ENCODE results near the gene LANCL3. TPM values are rescaled to one million over a fixed set of nuclear protein-coding genes. Genes with fewer than 3 reads are reported as not detected.

The LANCL3 gene
- polyA plus RNA-seq, 2 of the 4 experiments (the other 2 are of a cell fraction), result not detected

GRCh38 chrX:37712458-37712857, 141.0 kb downstream of the LANCL3 start:
- ChIA-PET CTCF (no interaction called here), POLR2A (no interaction called here)
- 30% methylated on average over 3 of the region's 3 CpGs for WGBS (ENCODE audit: missing lambda C conversion rate)
- H3K9me3 ChIP-seq, result no peaks in the 10 kb centered on the region
- H3K4me3 ChIP-seq, result no peak overlapping the region
- no peak overlapping the region for H3K4me2 ChIP-seq
- ATAC-seq (no peak), FAIRE-seq (no peak), DNase-seq (ENCODE audit: low read depth in 1 of 2, low spot score in 1 of 2) (no peak)
- H3K27ac ChIP-seq, result no peak overlapping the region
- no peaks in the 10 kb centered on the region for H3K4me1 ChIP-seq
- TF ChIP-seq ZSCAN20 (CRISPR knock-in tag; IDR thresholded peaks at IDR 0.05) (no peak), CHD4 (IDR thresholded peaks at IDR 0.05; ENCODE audit: borderline replicate concordance) (no peak), RARB (CRISPR knock-in tag; IDR thresholded peaks at IDR 0.05) (no peak), EHF (CRISPR knock-in tag; IDR thresholded peaks at IDR 0.05) (no peak), REST (IDR thresholded peaks at IDR 0.05) (no peak)
- TF ChIP-seq, protein P1, sequence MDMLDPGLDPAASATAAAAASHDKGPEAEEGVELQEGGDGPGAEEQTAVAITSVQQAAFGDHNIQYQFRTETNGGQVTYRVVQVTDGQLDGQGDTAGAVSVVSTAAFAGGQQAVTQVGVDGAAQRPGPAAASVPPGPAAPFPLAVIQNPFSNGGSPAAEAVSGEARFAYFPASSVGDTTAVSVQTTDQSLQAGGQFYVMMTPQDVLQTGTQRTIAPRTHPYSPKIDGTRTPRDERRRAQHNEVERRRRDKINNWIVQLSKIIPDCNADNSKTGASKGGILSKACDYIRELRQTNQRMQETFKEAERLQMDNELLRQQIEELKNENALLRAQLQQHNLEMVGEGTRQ (IDR thresholded peaks at IDR 0.05), result no peak
- TF ChIP-seq, protein P2, sequence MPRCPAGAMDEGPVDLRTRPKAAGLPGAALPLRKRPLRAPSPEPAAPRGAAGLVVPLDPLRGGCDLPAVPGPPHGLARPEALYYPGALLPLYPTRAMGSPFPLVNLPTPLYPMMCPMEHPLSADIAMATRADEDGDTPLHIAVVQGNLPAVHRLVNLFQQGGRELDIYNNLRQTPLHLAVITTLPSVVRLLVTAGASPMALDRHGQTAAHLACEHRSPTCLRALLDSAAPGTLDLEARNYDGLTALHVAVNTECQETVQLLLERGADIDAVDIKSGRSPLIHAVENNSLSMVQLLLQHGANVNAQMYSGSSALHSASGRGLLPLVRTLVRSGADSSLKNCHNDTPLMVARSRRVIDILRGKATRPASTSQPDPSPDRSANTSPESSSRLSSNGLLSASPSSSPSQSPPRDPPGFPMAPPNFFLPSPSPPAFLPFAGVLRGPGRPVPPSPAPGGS (IDR thresholded peaks at IDR 0.05), result no peak

DNA sequence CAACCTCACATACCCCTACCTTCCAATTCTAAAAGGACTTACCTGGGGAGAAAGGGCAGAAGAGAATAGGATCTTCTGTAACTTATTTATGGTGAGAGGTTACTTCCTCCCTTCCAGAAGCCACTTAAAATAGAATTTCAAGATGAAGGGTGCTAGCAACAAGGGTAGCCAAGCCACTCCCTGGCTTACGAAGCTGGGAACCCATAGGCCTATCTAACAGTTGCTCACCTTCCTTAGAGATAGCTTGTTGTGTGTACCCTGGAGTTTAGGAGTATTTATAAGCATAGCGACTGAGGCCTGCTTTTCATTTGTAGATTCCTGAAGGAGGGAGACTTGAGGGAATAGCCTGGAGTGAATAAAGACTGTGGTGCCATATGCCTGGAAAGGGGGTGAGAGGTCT, 143.0 kb downstream of the LANCL3 start:
- FAIRE-seq (peak; percentile 32), DNase-seq (ENCODE audit: low read depth in 1 of 2, low spot score in 1 of 2) (no peak), ATAC-seq (no peak)
- Histone ChIP-seq H3K4me1 (no peaks in the 10 kb centered on the region), H3K4me3 (no peak overlapping the region), H3K9me3 (no peaks in the 10 kb centered on the region), H3K4me2 (no peak overlapping the region), H3K27ac (no peak overlapping the region)
- POLR2A ChIA-PET, result no interaction called here
- TF ChIP-seq ZFP36 (IDR thresholded peaks at IDR 0.05; ENCODE audit: borderline replicate concordance, partially characterized antibody), result no peak
- TF ChIP-seq RNF2 (IDR thresholded peaks at IDR 0.05; ENCODE audit: borderline replicate concordance, low read depth), result no peak
- TF ChIP-seq ZSCAN20 (CRISPR knock-in tag; IDR thresholded peaks at IDR 0.05), result no peak
- no peak for TF ChIP-seq RAD21 (conservative IDR thresholded peaks at IDR 0.05 in 1 of 2, IDR thresholded peaks at IDR 0.05 in 1 of 2)
- TF ChIP-seq, protein P3, sequence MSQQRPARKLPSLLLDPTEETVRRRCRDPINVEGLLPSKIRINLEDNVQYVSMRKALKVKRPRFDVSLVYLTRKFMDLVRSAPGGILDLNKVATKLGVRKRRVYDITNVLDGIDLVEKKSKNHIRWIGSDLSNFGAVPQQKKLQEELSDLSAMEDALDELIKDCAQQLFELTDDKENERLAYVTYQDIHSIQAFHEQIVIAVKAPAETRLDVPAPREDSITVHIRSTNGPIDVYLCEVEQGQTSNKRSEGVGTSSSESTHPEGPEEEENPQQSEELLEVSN (IDR thresholded peaks at IDR 0.05; ENCODE audit: borderline replicate concordance, low read depth), result no peak
- TF ChIP-seq EHMT2 (IDR thresholded peaks at IDR 0.05; ENCODE audit: low read depth), result no peak
- TF ChIP-seq CBX2 (IDR thresholded peaks at IDR 0.05; ENCODE audit: borderline replicate concordance, low read depth), result no peak
- TF ChIP-seq HDAC2 (IDR thresholded peaks at IDR 0.05), result no peak
- no peak for TF ChIP-seq NR3C1 (IDR thresholded peaks at IDR 0.05)
- TF ChIP-seq FOXS1 (CRISPR knock-in tag; IDR thresholded peaks at IDR 0.05), result no peak
- WGBS (ENCODE audit: missing lambda C conversion rate), result 52% methylated on average over 2 of the region's 2 CpGs
- CTCF ChIA-PET, result no interaction called here

- Histone ChIP-seq H3K27ac (no peak overlapping the region), H3K4me2 (no peak overlapping the region), H3K9me3 (no peaks in the 10 kb centered on the region), H3K4me1 (no peaks in the 10 kb centered on the region), H3K4me3 (no peak overlapping the region)
- no peak for DNase-seq (ENCODE audit: low read depth in 1 of 2, low spot score in 1 of 2)
- no peak for TF ChIP-seq ESRRA (IDR thresholded peaks at IDR 0.05; ENCODE audit: borderline replicate concordance, low read length)
- no peak for TF ChIP-seq ZFP36 (IDR thresholded peaks at IDR 0.05; ENCODE audit: borderline replicate concordance, partially characterized antibody)
- no peak for TF ChIP-seq BHLHE40 (IDR thresholded peaks at IDR 0.05; ENCODE audit: low read depth, low read length)
- TF ChIP-seq NFE2L2 (conservative IDR thresholded peaks at IDR 0.05; ENCODE audit: low read length), result no peak
- TF ChIP-seq FOSB (CRISPR knock-in tag; IDR thresholded peaks at IDR 0.05), result no peak
- no peak for TF ChIP-seq RARB (CRISPR knock-in tag; IDR thresholded peaks at IDR 0.05)
- TF ChIP-seq HOXA7 (CRISPR knock-in tag; IDR thresholded peaks at IDR 0.05), result no peak
- CTCF ChIA-PET, result no interaction called here
- no peak for FAIRE-seq
- POLR2A ChIA-PET, result no interaction called here
- ATAC-seq, result no peak
These were observed 145.1 kb downstream of the LANCL3 start for GRCh38 chrX:37716602-37717001.
